GM23248 (cell line): Measurements from ENCODE around the gene ZNF827. TPM values are rescaled to one million over a fixed set of nuclear protein-coding genes. Genes with fewer than 3 reads are reported as not detected.

Experiments
- DNase-seq: peaks from one replicate; pipeline ENCODE4 v3.0.0-alpha.2; 2015
- H2AFZ ChIP-seq: fragments of 200-600 bp; sonication (generic); 2 replicates; pipeline ENCODE4 v1.6.1; 2016; ENCODE audit warnings: antibody characterized with exemption
- H3F3A ChIP-seq: fragments of 200-600 bp; sonication (generic); 2 replicates; pipeline ENCODE4 v1.6.1; 2016; ENCODE audit warnings: mild to moderate bottlenecking, antibody characterized with exemption, mixed run types; ENCODE audit not compliant: insufficient read depth
- H3K27ac ChIP-seq: fragments of 200-600 bp; sonication (generic); 2 replicates; pipeline ENCODE4 v1.5.1; 2016; ENCODE audit warnings: mild to moderate bottlenecking
- H3K27me3 ChIP-seq: fragments of 200-600 bp; sonication (generic); replicated peaks from 2 replicates; pipeline ENCODE4 v1.6.1; 2016; ENCODE audit warnings: mild to moderate bottlenecking; ENCODE audit not compliant: insufficient read depth
- H3K36me3 ChIP-seq: fragments of 200-600 bp; sonication (generic); 2 replicates; pipeline ENCODE4 v1.6.1; 2016; ENCODE audit warnings: low read depth, mild to moderate bottlenecking
- H3K4me1 ChIP-seq: fragments of 200-600 bp; sonication (generic); 2 replicates; pipeline ENCODE4 v1.6.1; 2016; ENCODE audit warnings: mild to moderate bottlenecking; ENCODE audit not compliant: insufficient read depth
- H3K4me2 ChIP-seq: fragments of 200-600 bp; sonication (generic); one replicate; pipeline ENCODE4 v1.6.1; 2016; ENCODE audit warnings: mild to moderate bottlenecking; ENCODE audit not compliant: unreplicated experiment
- H3K4me3 ChIP-seq: fragments of 200-600 bp; sonication (generic); 2 replicates; pipeline ENCODE4 v1.5.1; 2016; ENCODE audit warnings: mild to moderate bottlenecking
- H3K79me2 ChIP-seq: fragments of 200-600 bp; sonication (generic); 2 replicates; pipeline ENCODE4 v1.6.1; 2016; ENCODE audit warnings: mild to moderate bottlenecking; ENCODE audit not compliant: insufficient read depth
- H3K9ac ChIP-seq: fragments of 200-600 bp; sonication (generic); 2 replicates; pipeline ENCODE4 v1.6.1; 2016; ENCODE audit warnings: mild to moderate bottlenecking
- H3K9me2 ChIP-seq: fragments of 200-600 bp; sonication (generic); 2 replicates; pipeline ENCODE4 v1.6.1; 2016; ENCODE audit warnings: mixed run types, mild to moderate bottlenecking, moderate library complexity; ENCODE audit not compliant: insufficient read depth
- H3K9me3 ChIP-seq: fragments of 200-600 bp; sonication (generic); one replicate; pipeline ENCODE4 v1.6.1; 2017; ENCODE audit warnings: low read depth
- H4K20me1 ChIP-seq: fragments of 200-600 bp; sonication (generic); 2 replicates; pipeline ENCODE4 v1.6.0; 2016; ENCODE audit not compliant: insufficient read depth
- EZH2 ChIP-seq: fragments of 200-600 bp; sonication (generic); IDR thresholded peaks from 2 replicates; pipeline ENCODE4 v1.6.1; 2018; ENCODE audit warnings: antibody characterized with exemption, mild to moderate bottlenecking; ENCODE audit not compliant: insufficient read depth, poor library complexity, severe bottlenecking
- EZH2phosphoT487 ChIP-seq: fragments of 200-600 bp; sonication (generic); IDR thresholded peaks from 2 replicates; pipeline ENCODE4 v1.6.1; 2018; ENCODE audit warnings: antibody characterized with exemption, moderate library complexity, mild to moderate bottlenecking, low read depth; ENCODE audit not compliant: insufficient read depth
- WGBS, 2 experiments: methylation state at CpG; one replicate each; pipeline ENCODE4 v1.1.6; 2015 to 2017; ENCODE audit warnings: low lambda C conversion rate in 2 of 2, low coverage in 1 of 2; ENCODE audit errors: missing lambda C conversion rate in 2 of 2; 5-methylcytosine and 5-hydroxymethylcytosine counted together
- in situ Hi-C: fragments of 300-500 bp; cut with MboI; formaldehyde crosslinking; loops from 2 replicates; pipeline ENCODE4 v1.15.0; 2020
- polyA plus RNA-seq: library from polyadenylated mRNA; unstranded; fragments of >200 nt; fragmentation: Nextera tagmentation; extraction: Ambion mirVana; gene quantifications from 2 replicates; pipeline ENCODE4 v1.2.1, GENCODE V29; 2016
- total RNA-seq: library from RNA; depleted of rRNA; stranded (reverse); fragments of >200 nt; shearing (Covaris generic); gene quantifications from 2 replicates; pipeline ENCODE4 v1.2.3, GENCODE V29; 2014

ZNF827 gene
- total and polyA plus RNA-seq, 2 experiments from 2014 or later = 5.0 to 10.1 TPM

DNA sequence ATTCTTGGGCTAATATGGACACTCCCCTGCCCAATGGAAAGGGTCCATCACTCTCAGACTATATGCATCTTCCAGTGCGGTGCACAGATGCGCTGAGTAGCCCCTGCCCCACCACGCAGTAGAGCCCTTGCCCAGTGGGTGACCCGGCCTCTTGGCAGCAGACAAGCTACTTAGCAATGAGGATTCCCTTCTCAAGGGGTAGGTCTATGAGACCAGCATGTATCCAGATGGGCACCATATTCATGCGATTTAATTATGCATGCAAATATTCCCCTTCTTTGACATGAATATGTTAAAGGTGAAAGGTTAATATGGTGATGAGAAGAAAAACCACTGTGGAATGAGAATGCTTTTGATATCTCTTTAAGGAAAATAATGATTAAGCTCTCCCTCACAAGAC lies 77.7 kb downstream of the ZNF827 start:
- H3K27ac ChIP-seq = no peak overlapping the region
- WGBS, 2 experiments = 94 to 98% methylated on average over 5 of the region's 5 CpGs
- peaks cover 13% of the 10 kb centered on the region for H3K79me2 ChIP-seq
- H3F3A ChIP-seq = peaks cover 7% of the 10 kb centered on the region; the same call in 1 of the 2 replicates
- no peaks in the 10 kb centered on the region for H3K9me3 ChIP-seq
- no peak for DNase-seq
- H3K4me2 ChIP-seq = no peak overlapping the region
- in situ Hi-C loops = no loop called here
- TF ChIP-seq EZH2phosphoT487 (no peak), EZH2 (no peak)
- H3K9ac ChIP-seq = no peak overlapping the region
- no peaks in the 10 kb centered on the region for H3K27me3 ChIP-seq
- H4K20me1 ChIP-seq = no peaks in the 10 kb centered on the region
- H3K4me3 ChIP-seq = no peak overlapping the region
- no peaks in the 10 kb centered on the region for H3K9me2 ChIP-seq
- no peaks in the 10 kb centered on the region for H3K36me3 ChIP-seq
- no peak overlapping the region for H2AFZ ChIP-seq
- peaks cover 6% of the 10 kb centered on the region; the same call in 1 of the 2 replicates for H3K4me1 ChIP-seq

GRCh38 chr4:145860446-145860845 lies 78.2 kb downstream of the ZNF827 start:
- DNase-seq = no peak
- no peak overlapping the region for H3K27ac ChIP-seq
- no peak overlapping the region for H3K4me2 ChIP-seq
- TF ChIP-seq EZH2phosphoT487 (no peak), EZH2 (no peak)
- in situ Hi-C loops = no loop called here
- H3K9ac ChIP-seq = no peak overlapping the region
- H3K36me3 ChIP-seq = no peaks in the 10 kb centered on the region
- WGBS, 2 experiments = 76 to 88% methylated on average over 5 of the region's 5 CpGs
- no peak overlapping the region for H2AFZ ChIP-seq
- no peak overlapping the region for H3K4me3 ChIP-seq
- peaks cover 6% of the 10 kb centered on the region; the same call in 1 of the 2 replicates for H3K4me1 ChIP-seq
- H4K20me1 ChIP-seq = no peaks in the 10 kb centered on the region
- no peaks in the 10 kb centered on the region for H3K27me3 ChIP-seq
- peaks cover 13% of the 10 kb centered on the region for H3K79me2 ChIP-seq
- H3K9me2 ChIP-seq = no peaks in the 10 kb centered on the region
- H3F3A ChIP-seq = peaks cover 7% of the 10 kb centered on the region; the same call in 1 of the 2 replicates
- H3K9me3 ChIP-seq = no peaks in the 10 kb centered on the region

DNA sequence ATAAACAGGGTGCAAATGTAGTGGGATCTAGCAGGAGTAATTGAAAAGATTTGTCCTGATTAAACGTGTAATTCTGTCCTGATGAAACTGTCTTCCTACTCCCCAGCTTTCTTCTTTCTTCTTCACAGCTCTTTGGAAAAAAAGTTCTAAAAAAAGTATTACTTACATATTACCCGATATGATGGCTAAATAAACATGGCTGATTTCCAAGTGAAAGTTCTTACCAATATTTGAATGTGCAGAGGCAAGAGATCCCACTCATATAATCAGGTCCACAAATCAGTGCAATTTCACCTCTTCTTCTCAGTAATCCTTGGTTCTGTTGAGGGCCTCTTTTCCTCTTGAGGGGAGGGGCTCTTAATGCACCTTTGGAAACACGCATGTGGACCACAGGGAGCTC lies 78.7 kb downstream of the ZNF827 start:
- WGBS, 2 experiments = 72 to 74% methylated on average over 3 of the region's 3 CpGs
- peaks cover 6% of the 10 kb centered on the region; the same call in 1 of the 2 replicates for H3K4me1 ChIP-seq
- no peak for DNase-seq
- no peak overlapping the region for H3K4me2 ChIP-seq
- no peaks in the 10 kb centered on the region for H3K9me3 ChIP-seq
- H3F3A ChIP-seq = peaks cover 7% of the 10 kb centered on the region; the same call in 1 of the 2 replicates
- H3K9ac ChIP-seq = no peak overlapping the region
- H3K36me3 ChIP-seq = no peaks in the 10 kb centered on the region
- H4K20me1 ChIP-seq = no peaks in the 10 kb centered on the region
- no peak for TF ChIP-seq EZH2phosphoT487
- TF ChIP-seq EZH2 = no peak
- H2AFZ ChIP-seq = no peak overlapping the region
- no peak overlapping the region for H3K27ac ChIP-seq
- no peaks in the 10 kb centered on the region for H3K27me3 ChIP-seq
- no peaks in the 10 kb centered on the region for H3K9me2 ChIP-seq
- H3K4me3 ChIP-seq = no peak overlapping the region
- H3K79me2 ChIP-seq = peaks cover 8% of the 10 kb centered on the region
- in situ Hi-C loops = no loop called here

DNA sequence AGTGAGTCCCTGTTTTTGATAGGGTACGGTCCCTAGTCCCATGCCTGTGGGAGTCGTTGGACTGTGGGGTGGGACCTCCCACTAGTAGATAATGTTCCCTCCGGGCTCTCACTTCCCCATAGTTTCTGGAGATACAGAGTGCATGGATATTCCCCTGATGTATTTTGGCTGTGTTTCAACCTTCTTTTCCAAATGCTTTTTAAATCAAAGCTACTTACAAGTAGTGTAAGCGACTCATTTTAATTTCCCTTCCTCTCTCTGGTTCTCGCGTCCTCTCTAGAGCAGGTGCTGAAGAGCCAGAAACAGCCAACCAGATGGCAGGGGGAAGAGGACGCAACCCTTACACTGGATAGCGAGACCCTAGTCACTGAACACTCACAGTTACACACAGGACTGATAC lies 79.2 kb downstream of the ZNF827 start:
- Histone ChIP-seq H3K4me3 (no peak overlapping the region), H3K9me3 (no peaks in the 10 kb centered on the region), H3K4me2 (no peak overlapping the region), H3F3A (peaks cover 7% of the 10 kb centered on the region; the same call in 1 of the 2 replicates), H2AFZ (no peak overlapping the region), H3K4me1 (peaks cover 6% of the 10 kb centered on the region; the same call in 1 of the 2 replicates), H3K9ac (no peak overlapping the region), H3K27me3 (no peaks in the 10 kb centered on the region), H4K20me1 (no peaks in the 10 kb centered on the region), H3K79me2 (peaks cover 4% of the 10 kb centered on the region), H3K36me3 (no peaks in the 10 kb centered on the region), H3K27ac (no peak overlapping the region), H3K9me2 (no peaks in the 10 kb centered on the region)
- in situ Hi-C loops = no loop called here
- 85 to 86% methylated on average over 8 of the region's 8 CpGs for WGBS, 2 experiments
- no peak for DNase-seq
- TF ChIP-seq EZH2phosphoT487 (no peak), EZH2 (no peak)

DNA sequence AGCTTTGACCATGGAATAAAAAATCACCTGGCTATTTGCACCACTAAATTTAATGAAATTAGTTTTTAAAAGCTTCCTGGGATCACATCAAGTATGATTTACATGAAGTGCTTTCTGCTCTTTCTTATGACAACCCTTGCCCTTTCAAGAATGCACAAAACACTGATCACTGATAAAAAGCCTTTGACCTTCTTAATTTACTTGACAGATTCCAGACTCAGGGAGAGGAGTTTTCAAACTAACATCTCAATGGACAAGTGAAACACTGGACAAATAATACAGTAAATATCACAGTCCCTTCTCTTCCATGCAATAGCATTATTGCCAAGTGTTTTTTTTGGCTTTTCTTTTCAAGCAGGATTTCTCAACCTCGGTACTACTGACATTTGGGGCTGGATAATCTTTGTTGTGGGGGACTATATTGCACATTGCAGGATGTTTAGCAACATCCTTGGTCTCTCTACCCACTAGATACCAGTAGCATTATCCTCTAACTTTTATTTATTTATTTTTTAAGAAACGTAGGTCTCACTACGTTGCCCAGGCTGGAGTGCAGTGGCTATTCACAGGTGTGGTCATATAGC lies 86.3 kb downstream of the ZNF827 start:
- peak; percentile 31 for DNase-seq
- Histone ChIP-seq H4K20me1 (no peaks in the 10 kb centered on the region), H3K79me2 (no peaks in the 10 kb centered on the region), H3F3A (no peaks in the 10 kb centered on the region), H3K27me3 (no peaks in the 10 kb centered on the region), H3K9ac (no peak overlapping the region), H3K9me3 (no peaks in the 10 kb centered on the region), H3K36me3 (no peaks in the 10 kb centered on the region), H3K4me1 (peaks cover 15% of the 10 kb centered on the region), H3K9me2 (no peaks in the 10 kb centered on the region), H3K4me3 (no peak overlapping the region), H3K4me2 (peak overlapping the region; percentile 11), H3K27ac (no peak overlapping the region), H2AFZ (no peak overlapping the region)
- in situ Hi-C loops = no loop called here
- TF ChIP-seq EZH2 = no peak
- TF ChIP-seq EZH2phosphoT487 = no peak
- 40 to 54% methylated on average over 3 of the region's 3 CpGs for WGBS, 2 experiments
